NT2/D1 (cell line): ENCODE measurements around the gene FKBP7.
"Not testable (repeated sequence)": the region's sequence is repeated elsewhere in the genome, so short reads cannot be mapped to it uniquely, and the experiment has no call there.

Experiments used
- DNase-seq: peaks from one replicate; pipeline ENCODE4 v3.0.0-alpha.2; 2011; ENCODE audit warnings: low read depth, low spot score
- H3K27me3 ChIP-seq: 2 replicates; pipeline ENCODE4 v1.6.0; 2011; ENCODE audit warnings: mild to moderate bottlenecking; ENCODE audit not compliant: insufficient read length, insufficient read depth
- H3K36me3 ChIP-seq: 2 replicates; pipeline ENCODE4 v1.6.1; 2011; ENCODE audit warnings: mild to moderate bottlenecking, low read length, mixed read lengths; ENCODE audit not compliant: insufficient read depth, insufficient read length
- H3K4me1 ChIP-seq: 2 replicates; pipeline ENCODE4 v1.5.1; 2011; ENCODE audit not compliant: insufficient read depth, insufficient read length
- H3K4me3 ChIP-seq: 2 replicates; pipeline ENCODE4 v1.5.1; 2011; ENCODE audit warnings: low read depth; ENCODE audit not compliant: insufficient read length
- H3K9ac ChIP-seq: 2 replicates; pipeline ENCODE4 v1.6.0; 2011; ENCODE audit warnings: low read depth; ENCODE audit not compliant: insufficient read length
- H3K9me3 ChIP-seq: 2 replicates; pipeline ENCODE4 v1.5.1; 2011; ENCODE audit warnings: mild to moderate bottlenecking, low read length; ENCODE audit not compliant: insufficient read depth
- SUZ12 ChIP-seq: IDR thresholded peaks from 2 replicates; pipeline ENCODE4 v1.6.1; 2011; ENCODE audit not compliant: insufficient read length, insufficient read depth; ENCODE audit errors: extremely low read depth
- YY1 ChIP-seq: IDR thresholded peaks from 2 replicates; pipeline ENCODE4 v1.6.1; 2011; ENCODE audit not compliant: insufficient read length, insufficient read depth
- ZNF274 ChIP-seq: IDR thresholded peaks from 2 replicates; pipeline ENCODE4 v1.6.1; 2011; ENCODE audit warnings: mild to moderate bottlenecking, low read depth, low read length

FKBP7 gene

GRCh38 chr2:178478439-178479274, at the start of gene FKBP7:
Gene FKBP7 (minus strand): TSS chr2:178478600. CDS start chr2:178478499, 101 bp downstream.
- Histone ChIP-seq H3K9ac (peak within 1 kb of the TSS; percentile 83), H3K36me3 (no peaks in the 10 kb centered on the region), H3K9me3 (no peaks in the 10 kb centered on the region), H3K4me3 (peak within 1 kb of the TSS; percentile 81), H3K4me1 (no peaks in the 10 kb centered on the region), H3K27me3 (peaks cover 18% of the 10 kb centered on the region)
- no peak for TF ChIP-seq SUZ12
- no peak for TF ChIP-seq YY1
- no peak for TF ChIP-seq ZNF274
- DNase-seq, result no peak

- H3K4me3 ChIP-seq, result no peak overlapping the region
- no peak overlapping the region for H3K9ac ChIP-seq
- H3K36me3 ChIP-seq, result peaks cover 4% of the 10 kb centered on the region
- TF ChIP-seq ZNF274, result no peak
- TF ChIP-seq YY1, result no peak
- TF ChIP-seq SUZ12, result no peak
- DNase-seq, result no peak
- no peaks in the 10 kb centered on the region for H3K9me3 ChIP-seq
- H3K27me3 ChIP-seq, result no peaks in the 10 kb centered on the region
- H3K4me1 ChIP-seq, result no peaks in the 10 kb centered on the region
Observed at GRCh38 chr2:178527592-178527991, 49.2 kb upstream of the FKBP7 start.

- Histone ChIP-seq H3K4me1 (no peaks in the 10 kb centered on the region), H3K4me3 (no peak overlapping the region)
- no peak for TF ChIP-seq ZNF274
- TF ChIP-seq YY1, result no peak
- TF ChIP-seq SUZ12, result no peak
Observed at GRCh38 chr2:178526256-178526655, 47.9 kb upstream of the FKBP7 start.

DNA sequence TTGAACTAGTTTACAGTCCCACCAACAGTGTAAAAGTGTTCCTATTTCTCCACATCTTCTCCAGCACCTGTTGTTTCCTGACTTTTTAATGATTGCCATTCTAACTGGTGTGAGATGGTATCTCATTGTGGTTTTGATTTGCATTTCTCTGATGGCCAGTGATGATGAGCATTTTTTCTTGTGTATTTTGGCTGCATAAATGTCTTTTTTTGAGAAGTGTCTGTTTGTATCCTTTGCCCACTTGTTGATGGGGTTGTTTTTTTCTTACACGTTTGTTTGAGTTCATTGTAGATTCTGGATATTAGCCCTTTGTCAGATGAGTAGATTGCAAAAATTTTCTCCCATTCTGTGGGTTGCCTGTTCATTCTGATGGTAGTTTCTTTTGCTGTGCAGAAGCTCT, 47.1 kb upstream of the FKBP7 start:
- H3K9ac ChIP-seq, H3K4me1 ChIP-seq, H3K9me3 ChIP-seq, H3K4me3 ChIP-seq, H3K36me3 ChIP-seq, DNase-seq, H3K27me3 ChIP-seq: not testable (repeated sequence)

More at GRCh38 chr2:178526256-178526655, 47.9 kb upstream of the FKBP7 start:
- Histone ChIP-seq H3K9ac (no peak overlapping the region), H3K9me3 (no peaks in the 10 kb centered on the region), H3K27me3 (no peaks in the 10 kb centered on the region), H3K36me3 (peaks cover 1% of the 10 kb centered on the region)
- DNase-seq, result no peak

DNA sequence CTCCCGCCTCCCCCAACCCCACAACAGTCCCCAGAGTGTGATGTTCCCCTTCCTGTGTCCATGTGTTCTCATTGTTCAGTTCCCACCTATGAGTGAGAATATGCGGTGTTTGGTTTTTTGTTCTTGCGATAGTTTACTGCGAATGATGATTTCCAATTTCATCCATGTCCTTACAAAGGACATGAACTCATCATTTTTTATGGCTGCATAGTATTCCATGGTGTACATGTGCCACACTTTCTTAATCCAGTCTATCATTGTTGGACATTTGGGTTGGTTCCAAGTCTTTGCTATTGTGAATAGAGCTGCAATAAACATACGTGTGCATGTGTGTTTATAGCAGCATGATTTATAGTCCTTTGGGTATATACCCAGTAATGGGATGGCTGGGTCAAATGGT, 46.6 kb upstream of the FKBP7 start:
- DNase-seq, H3K4me1 ChIP-seq, H3K27me3 ChIP-seq, H3K36me3 ChIP-seq, H3K9me3 ChIP-seq, H3K9ac ChIP-seq, H3K4me3 ChIP-seq: not testable (repeated sequence)

DNA sequence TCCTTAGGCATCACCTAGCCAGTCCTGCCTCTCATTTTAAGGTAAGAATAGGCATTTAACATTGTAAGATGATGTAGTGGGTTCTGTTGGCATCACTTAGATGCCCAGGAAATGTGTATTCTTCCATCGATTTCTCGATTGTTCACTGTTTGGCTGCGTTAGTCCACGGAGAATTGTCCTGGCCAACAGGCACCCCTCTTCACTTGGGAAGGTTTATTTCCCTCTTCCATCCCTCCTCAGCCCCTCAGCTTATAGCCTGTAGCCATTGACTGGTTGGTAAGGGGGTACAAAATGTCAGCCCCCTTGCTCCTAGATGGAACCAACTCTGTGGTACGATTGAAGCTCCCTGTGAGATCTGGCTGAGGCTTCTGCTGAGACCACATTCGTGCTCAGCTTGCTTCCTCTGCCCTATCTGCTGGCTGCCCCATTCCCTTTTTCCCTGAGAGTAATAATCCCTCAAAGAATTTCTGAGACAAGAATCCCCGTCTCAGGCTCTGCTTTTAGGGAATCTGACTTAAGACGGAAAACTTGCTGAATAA, 45.3 kb upstream of the FKBP7 start:
- peak overlapping the region; percentile 40 for H3K4me3 ChIP-seq

GRCh38 chr2:178522950-178523595, 44.7 kb upstream of the FKBP7 start:
- peak; percentile 56 for DNase-seq
- H3K27me3 ChIP-seq, result no peaks in the 10 kb centered on the region
- H3K36me3 ChIP-seq, result no peaks in the 10 kb centered on the region
- peak overlapping the region; percentile 40 for H3K4me3 ChIP-seq
- H3K9me3 ChIP-seq, result no peaks in the 10 kb centered on the region
- peak overlapping the region; percentile 52 for H3K9ac ChIP-seq
- TF ChIP-seq YY1 (no peak), SUZ12 (no peak), ZNF274 (no peak)
- H3K4me1 ChIP-seq, result no peaks in the 10 kb centered on the region

More for the DNA sequence above, 45.3 kb upstream of the FKBP7 start:
- TF ChIP-seq YY1, result no peak
- TF ChIP-seq ZNF274, result no peak
- DNase-seq, result no peak
- no peaks in the 10 kb centered on the region for H3K36me3 ChIP-seq
- H3K9ac ChIP-seq, result peak overlapping the region; percentile 52
- no peaks in the 10 kb centered on the region for H3K9me3 ChIP-seq
- H3K27me3 ChIP-seq, result no peaks in the 10 kb centered on the region
- no peaks in the 10 kb centered on the region for H3K4me1 ChIP-seq
